Fibroblast of the conjunctiva (primary cell): ENCODE measurements around the gene PALM2AKAP2.

Source experiments
- DNase-seq: peaks from one replicate; pipeline ENCODE4 v3.0.0-alpha.2; 2010; ENCODE audit warnings: low read depth

PALM2AKAP2 gene

GRCh38 chr9:109771796-109772531, 8.0 kb upstream of the PALM2AKAP2 start:
- DNase-seq = no peak

- DNase-seq = no peak
Measured at GRCh38 chr9:109775516-109775915, 4.5 kb upstream of the PALM2AKAP2 start.

GRCh38 chr9:109776391-109776790, 3.6 kb upstream of the PALM2AKAP2 start:
- DNase-seq = no peak

- DNase-seq = no peak
Measured at GRCh38 chr9:109780453-109781033, 545 bp downstream of the PALM2AKAP2 start.

GRCh38 chr9:109781086-109781485, 1.1 kb downstream of the PALM2AKAP2 start:
- no peak for DNase-seq

- DNase-seq = no peak
Measured at GRCh38 chr9:109781541-109782197, 1.7 kb downstream of the PALM2AKAP2 start.

GRCh38 chr9:109787735-109788134, 7.7 kb downstream of the PALM2AKAP2 start:
- no peak for DNase-seq

- no peak for DNase-seq
Measured at GRCh38 chr9:109789556-109789955, 9.6 kb downstream of the PALM2AKAP2 start.

- no peak for DNase-seq
Measured at GRCh38 chr9:109789971-109790370, 10.0 kb downstream of the PALM2AKAP2 start.

GRCh38 chr9:109791003-109791677, 11.1 kb downstream of the PALM2AKAP2 start:
- DNase-seq = no peak

GRCh38 chr9:109791747-109792146, 11.7 kb downstream of the PALM2AKAP2 start:
- DNase-seq = no peak

- peak; percentile 68 for DNase-seq
Measured at GRCh38 chr9:109792951-109793546, 13.1 kb downstream of the PALM2AKAP2 start.

GRCh38 chr9:109793921-109794320, 13.9 kb downstream of the PALM2AKAP2 start:
- DNase-seq = no peak

- DNase-seq = no peak
Measured at GRCh38 chr9:109794361-109795012, 14.5 kb downstream of the PALM2AKAP2 start.

GRCh38 chr9:109795613-109796012, 15.6 kb downstream of the PALM2AKAP2 start:
- no peak for DNase-seq

GRCh38 chr9:109796078-109796477, 16.1 kb downstream of the PALM2AKAP2 start:
- no peak for DNase-seq

GRCh38 chr9:109797006-109797405, 17.0 kb downstream of the PALM2AKAP2 start:
- DNase-seq = no peak

GRCh38 chr9:109797509-109797908, 17.5 kb downstream of the PALM2AKAP2 start:
- DNase-seq = no peak

- no peak for DNase-seq
Measured at GRCh38 chr9:109799141-109799540, 19.1 kb downstream of the PALM2AKAP2 start.

- no peak for DNase-seq
Measured at GRCh38 chr9:109799792-109800191, 19.8 kb downstream of the PALM2AKAP2 start.

GRCh38 chr9:109801484-109801883, 21.5 kb downstream of the PALM2AKAP2 start:
- DNase-seq = no peak

GRCh38 chr9:109802491-109802890, 22.5 kb downstream of the PALM2AKAP2 start:
- no peak for DNase-seq
